GM12878 (cell line): ENCODE data around the gene ZSWIM5. TPM values are rescaled to one million over a fixed set of nuclear protein-coding genes. Genes with fewer than 3 reads are reported as not detected.

Experiments used
- ATAC-seq: fragments of 200-7000 bp; cut with Tn5 transposase; 3 replicates; pipeline ENCODE4 v1.9.1; 2020; ENCODE audit warnings: mild to moderate bottlenecking, moderate library complexity
- BruUV-seq: library from RNA; stranded (reverse); fragments of 400-500 nt; replicated peaks from 2 replicates; lab custom pipeline; 2021; lab: Mats Ljungman, UMichigan
- CTCF ChIA-PET: fragments of 300-600 bp; sonication (Branson Sonifier 250); formaldehyde crosslinking; extraction: SDS; loops from one replicate; lab custom pipeline; 2021; ENCODE audit warnings: inconsistent platforms; lab: Yijun Ruan, JAX
- POLR2A ChIA-PET: fragments of 350-600 bp; formaldehyde crosslinking; extraction: SDS; loops from one replicate; lab custom pipeline; 2021; ENCODE audit warnings: inconsistent platforms; lab: Charles Lee
- RAD21 ChIA-PET: fragments of 300-600 bp; sonication (Branson Sonifier 250); formaldehyde crosslinking; loops from one replicate; lab custom pipeline; 2023; ENCODE audit warnings: antibody characterized with exemption; ENCODE audit not compliant: unreplicated experiment; lab: Charles Lee
- SMC1A ChIA-PET: fragments of 300-600 bp; sonication (Branson Sonifier 250); formaldehyde crosslinking; loops from one replicate; lab custom pipeline; 2023; ENCODE audit not compliant: unreplicated experiment, uncharacterized antibody; lab: Charles Lee
- DNase-seq: peaks from one replicate; pipeline ENCODE4 v3.0.0-alpha.2; 2011; ENCODE audit warnings: low read depth, low spot score
- FAIRE-seq: peaks from 3 replicates; lab custom pipeline; 2011; peaks lifted over from hg19 to GRCh38; lab: Jason Lieb, UNC
- H2AFZ ChIP-seq: 2 replicates; pipeline ENCODE4 v1.6.0; 2011; ENCODE audit warnings: low read depth, low read length, control low read depth; ENCODE audit not compliant: control insufficient read depth
- H3K27ac ChIP-seq: 2 replicates; pipeline ENCODE4 v1.5.1; 2011; ENCODE audit warnings: control low read depth; ENCODE audit not compliant: control insufficient read depth, insufficient read depth
- H3K27me3 ChIP-seq, 2 experiments: replicated peaks in 1 of 2; 2 replicates each; pipeline versions ENCODE4 v1.6.0 to v1.6.1; 2011; ENCODE audit warnings: low read length in 1 of 2; ENCODE audit not compliant: control insufficient read depth in 2 of 2, insufficient read depth in 2 of 2
- H3K36me3 ChIP-seq, 2 experiments: 2 replicates each; pipeline ENCODE4 v1.5.1; 2011; ENCODE audit warnings: low read length in 1 of 2; ENCODE audit not compliant: control insufficient read depth in 2 of 2, insufficient read depth in 2 of 2
- H3K4me1 ChIP-seq: 2 replicates; pipeline ENCODE4 v1.6.1; 2011; ENCODE audit warnings: mild to moderate bottlenecking, low read length, moderate library complexity, mixed read lengths; ENCODE audit not compliant: control insufficient read depth, insufficient read depth
- H3K4me2 ChIP-seq: 2 replicates; pipeline ENCODE4 v1.6.0; 2011; ENCODE audit warnings: control low read depth; ENCODE audit not compliant: control insufficient read depth, insufficient read depth
- H3K4me3 ChIP-seq: fragments of 200-600 bp; sonication (generic); 2 replicates; pipeline ENCODE4 v1.5.1; 2016
- H3K79me2 ChIP-seq: 2 replicates; pipeline ENCODE4 v1.6.0; 2011; ENCODE audit warnings: low read length; ENCODE audit not compliant: control insufficient read depth, insufficient read depth
- H3K9ac ChIP-seq: 2 replicates; pipeline ENCODE4 v1.8.0; 2011; ENCODE audit warnings: low read length, control low read depth, mixed read lengths; ENCODE audit not compliant: control insufficient read depth, insufficient read depth
- H3K9me3 ChIP-seq: replicated peaks from 3 replicates; pipeline ENCODE4 v1.5.1; 2011; ENCODE audit warnings: mild to moderate bottlenecking, low read length; ENCODE audit not compliant: control insufficient read depth, insufficient read depth
- H4K20me1 ChIP-seq: 2 replicates; pipeline ENCODE4 v1.6.0; 2011; ENCODE audit not compliant: control insufficient read depth, insufficient read depth
- CBX3 ChIP-seq: fragments of 200-600 bp; sonication (generic); IDR thresholded peaks from 2 replicates; pipeline ENCODE4 v1.6.1; 2016; ENCODE audit warnings: low read depth, borderline replicate concordance
- CEBPB ChIP-seq, 2 experiments: fragments of 150-350 bp in 1 of 2; IDR thresholded peaks; 2 replicates each; pipeline ENCODE4 v1.6.1; 2012 to 2014; ENCODE audit warnings: low read depth in 2 of 2, low read length in 2 of 2, borderline replicate concordance in 1 of 2, inconsistent platforms in 1 of 2
- CHD2 ChIP-seq: IDR thresholded peaks from 2 replicates; pipeline ENCODE4 v1.6.1; 2011; ENCODE audit warnings: low read depth, low read length, improper control_type of control experiment, borderline replicate concordance
- FOS ChIP-seq: IDR thresholded peaks from 3 replicates; pipeline ENCODE4 v1.6.1; 2011; ENCODE audit warnings: borderline replicate concordance; ENCODE audit not compliant: insufficient read length; ENCODE audit errors: extremely low read depth
- FOXK2 ChIP-seq: fragments of 450-650 bp; IDR thresholded peaks from 2 replicates; pipeline ENCODE4 v1.6.1; 2017; ENCODE audit warnings: mild to moderate bottlenecking, moderate library complexity
- HCFC1 ChIP-seq: fragments of 150-350 bp; IDR thresholded peaks from 2 replicates; pipeline ENCODE4 v1.6.1; 2014; ENCODE audit warnings: low read length
- RAD51 ChIP-seq: fragments of 450-650 bp; IDR thresholded peaks from 2 replicates; pipeline ENCODE4 v1.6.1; 2016; ENCODE audit warnings: moderate library complexity, mild to moderate bottlenecking, inconsistent platforms
- SIN3A ChIP-seq: IDR thresholded peaks from 2 replicates; pipeline ENCODE4 v1.6.1; 2012; ENCODE audit warnings: low read depth, low read length, improper control_type of control experiment
- SMARCA5 ChIP-seq: fragments of 450-650 bp; IDR thresholded peaks from 2 replicates; pipeline ENCODE4 v1.6.1; 2017; ENCODE audit warnings: mild to moderate bottlenecking
- SMC3 ChIP-seq: IDR thresholded peaks from 2 replicates; pipeline ENCODE4 v1.6.1; 2011; ENCODE audit warnings: low read length, improper control_type of control experiment, borderline replicate concordance
- SPI1 ChIP-seq: IDR thresholded peaks from 2 replicates; pipeline ENCODE4 v1.6.1; 2011; ENCODE audit warnings: low read depth, mild to moderate bottlenecking, low read length, moderate library complexity, borderline replicate concordance; ENCODE audit not compliant: insufficient read depth
- USF2 ChIP-seq: IDR thresholded peaks from 2 replicates; pipeline ENCODE4 v1.6.1; 2011; ENCODE audit warnings: low read depth, low read length, improper control_type of control experiment, borderline replicate concordance
- WRNIP1 ChIP-seq: IDR thresholded peaks from 2 replicates; pipeline ENCODE4 v1.6.1; 2011; ENCODE audit warnings: low read depth, low read length, improper control_type of control experiment, borderline replicate concordance
- whole genome bisulfite sequencing: methylation state at CpG from one replicate; pipeline ENCODE4 v1.1.6; 2016; ENCODE audit warnings: low lambda C conversion rate; ENCODE audit not compliant: insufficient replicate concordance, insufficient coverage; ENCODE audit errors: missing lambda C conversion rate; 5-methylcytosine and 5-hydroxymethylcytosine counted together
- in situ Hi-C: fragments of 300-500 bp; cut with MboI; formaldehyde crosslinking; loops from 9 replicates; pipeline ENCODE4 v1.14.3; 2018; ENCODE audit warnings: mixed read lengths
- intact Hi-C: fragments of 100-400 bp; cut with micrococcal nuclease; formaldehyde crosslinking; loops from one replicate; pipeline ENCODE4 v1.14.2; 2022; ENCODE audit not compliant: unreplicated experiment
- polyA plus RNA-seq, 11 experiments: library from polyadenylated mRNA; depleted of rRNA in 4 of 11; unstranded in 6 of 11; stranded (reverse) in 5 of 11; fragments of >200 nt; fragmentation: Nextera tagmentation in 4 of 11; fragmentation: Illumina TruSeq in 1 of 11; extraction: Ambion mirVana in 4 of 11; extraction: Trizol in 1 of 11; gene quantifications; 1 replicate in 1 of 11; 2 replicates in 10 of 11; pipeline versions ENCODE4 v1.2.1 to v1.2.3, GENCODE V29; 2011 to 2016; ENCODE audit warnings: inconsistent platforms in 2 of 11, missing spikeins in 2 of 11, low read depth in 1 of 11
- total RNA-seq, 4 experiments: library from RNA; depleted of rRNA in 3 of 4; stranded (reverse); fragments of >200 nt in 3 of 4; fragmentation: Illumina TruSeq in 1 of 4; extraction: Trizol in 1 of 4; gene quantifications; 2 replicates each; pipeline versions ENCODE4 v1.2.1 to v1.2.3, GENCODE V29; 2013 to 2021
- TF ChIP-seq, protein P1 (sequence below): fragments of 450-650 bp; formaldehyde crosslinking; IDR thresholded peaks from 2 replicates; pipeline ENCODE4 v1.5.0; 2022; ENCODE audit warnings: mild to moderate bottlenecking, missing genetic modification characterization

Gene ZSWIM5
- total and polyA plus RNA-seq, 10 of the 15 experiments (the other 5 are each of a cell fraction or from before 2014, with no cell fraction given) = 0.07 to 0.97 (median 0.34) TPM; not detected in 1

- H2AFZ ChIP-seq = no peak overlapping the region
- no peaks in the 10 kb centered on the region for H4K20me1 ChIP-seq
- no peaks in the 10 kb centered on the region for H3K27me3 ChIP-seq
- ATAC-seq = no peak
- no peak overlapping the region for H3K4me3 ChIP-seq
- no peak for DNase-seq
- no peaks in the 10 kb centered on the region for H3K4me1 ChIP-seq
- in situ Hi-C loops = no loop called here
- no peak for TF ChIP-seq USF2
- no peak for TF ChIP-seq CBX3
- TF ChIP-seq SMARCA5 = no peak
- TF ChIP-seq FOXK2 = no peak
- no peak for TF ChIP-seq SIN3A
- TF ChIP-seq, protein P1, sequence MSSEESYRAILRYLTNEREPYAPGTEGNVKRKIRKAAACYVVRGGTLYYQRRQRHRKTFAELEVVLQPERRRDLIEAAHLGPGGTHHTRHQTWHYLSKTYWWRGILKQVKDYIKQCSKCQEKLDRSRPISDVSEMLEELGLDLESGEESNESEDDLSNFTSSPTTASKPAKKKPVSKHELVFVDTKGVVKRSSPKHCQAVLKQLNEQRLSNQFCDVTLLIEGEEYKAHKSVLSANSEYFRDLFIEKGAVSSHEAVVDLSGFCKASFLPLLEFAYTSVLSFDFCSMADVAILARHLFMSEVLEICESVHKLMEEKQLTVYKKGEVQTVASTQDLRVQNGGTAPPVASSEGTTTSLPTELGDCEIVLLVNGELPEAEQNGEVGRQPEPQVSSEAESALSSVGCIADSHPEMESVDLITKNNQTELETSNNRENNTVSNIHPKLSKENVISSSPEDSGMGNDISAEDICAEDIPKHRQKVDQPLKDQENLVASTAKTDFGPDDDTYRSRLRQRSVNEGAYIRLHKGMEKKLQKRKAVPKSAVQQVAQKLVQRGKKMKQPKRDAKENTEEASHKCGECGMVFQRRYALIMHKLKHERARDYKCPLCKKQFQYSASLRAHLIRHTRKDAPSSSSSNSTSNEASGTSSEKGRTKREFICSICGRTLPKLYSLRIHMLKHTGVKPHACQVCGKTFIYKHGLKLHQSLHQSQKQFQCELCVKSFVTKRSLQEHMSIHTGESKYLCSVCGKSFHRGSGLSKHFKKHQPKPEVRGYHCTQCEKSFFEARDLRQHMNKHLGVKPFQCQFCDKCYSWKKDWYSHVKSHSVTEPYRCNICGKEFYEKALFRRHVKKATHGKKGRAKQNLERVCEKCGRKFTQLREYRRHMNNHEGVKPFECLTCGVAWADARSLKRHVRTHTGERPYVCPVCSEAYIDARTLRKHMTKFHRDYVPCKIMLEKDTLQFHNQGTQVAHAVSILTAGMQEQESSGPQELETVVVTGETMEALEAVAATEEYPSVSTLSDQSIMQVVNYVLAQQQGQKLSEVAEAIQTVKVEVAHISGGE = no peak
- TF ChIP-seq CHD2 = no peak
- TF ChIP-seq CEBPB (IDR thresholded peaks at IDR 0.05; ENCODE audit: borderline replicate concordance in 1 of 2, low read depth in 2 of 2, low read length in 2 of 2) = no peak
- no peak for TF ChIP-seq HCFC1
- no peak for TF ChIP-seq RAD51
- TF ChIP-seq WRNIP1 = no peak
- no peak for TF ChIP-seq SPI1
- TF ChIP-seq FOS = no peak
- no peak for TF ChIP-seq SMC3
- BruUV-seq = no TSS peak
- H3K9ac ChIP-seq = no peak overlapping the region
- H3K79me2 ChIP-seq = no peaks in the 10 kb centered on the region
- intact Hi-C loops = no loop called here
- FAIRE-seq = no peak
- no peak overlapping the region for H3K27ac ChIP-seq
- ChIA-PET RAD21 (no interaction called here), CTCF (no interaction called here), POLR2A (no interaction called here), SMC1A (no interaction called here)
- H3K9me3 ChIP-seq = no peaks in the 10 kb centered on the region; the same call in 1 of the 3 replicates
- no peaks in the 10 kb centered on the region for H3K36me3 ChIP-seq
- H3K4me2 ChIP-seq = no peak overlapping the region
- 33% methylated on average over 3 of the region's 3 CpGs for WGBS
Measured at GRCh38 chr1:45243476-45244343, 37.3 kb upstream of the ZSWIM5 start.
